Adrenal gland (tissue), 12 donors: ENCODE results near the gene LFNG. TPM values are rescaled to one million over a fixed set of nuclear protein-coding genes. Genes with fewer than 3 reads are reported as not detected.

Experiments used
- DNase-seq, 7 donors: peaks; one replicate each; pipeline ENCODE4 v3.0.0-alpha.2; 2019 to 2020
- H3K27ac ChIP-seq, 5 donors: fragments of 200-600 bp; sonication (generic) in 4 of 5; 1 replicate in 3 of 5; 2 replicates in 2 of 5; pipeline versions ENCODE4 v1.5.1 to v1.8.0; 2016 to 2020; ENCODE audit warnings: mild to moderate bottlenecking in 1 of 5
- H3K27me3 ChIP-seq: fragments of 200-600 bp; 2 replicates; pipeline ENCODE4 v1.8.0; 2021
- H3K36me3 ChIP-seq, 2 donors: fragments of 200-600 bp; replicated peaks in 1 of 2; 1 replicate in 1 of 2; 2 replicates in 1 of 2; pipeline versions ENCODE4 v1.5.1 to v1.8.0; 2018 to 2022
- H3K4me1 ChIP-seq, 2 donors: fragments of 200-600 bp; replicated peaks in 1 of 2; 1 replicate in 1 of 2; 2 replicates in 1 of 2; pipeline versions ENCODE4 v1.5.1 to v1.8.0; 2018 to 2021
- H3K4me3 ChIP-seq, 4 donors: fragments of 200-600 bp; sonication (generic) in 3 of 4; one replicate each; pipeline ENCODE4 v1.5.1; 2016 to 2018
- H3K9me3 ChIP-seq, 3 donors: fragments of 200-600 bp; sonication (generic) in 1 of 3; replicated peaks in 1 of 3; 1 replicate in 2 of 3; 2 replicates in 1 of 3; pipeline versions ENCODE4 v1.5.1 to v1.8.0; 2016 to 2021
- POLR2A ChIP-seq, 2 donors: fragments of 450-650 bp; IDR thresholded peaks; one replicate each; pipeline ENCODE4 v1.6.1; 2017; ENCODE audit warnings: antibody characterized with exemption in 2 of 2, mild to moderate bottlenecking in 2 of 2, moderate library complexity in 1 of 2
- WGBS, 4 donors: extraction: QIAGEN DNeasy Blood & Tissue Kit in 2 of 4; methylation state at CpG; one replicate each; pipeline versions ENCODE4 v1.1.5 to v1.1.7; 2013 to 2017; 5-methylcytosine and 5-hydroxymethylcytosine counted together
- intact Hi-C, 2 donors: fragments of 100-400 bp; cut with DNase I; formaldehyde crosslinking; loops; one replicate each; pipeline versions ENCODE4 v1.14.1 to v1.15.0; 2022 to 2023
- polyA plus RNA-seq, 3 donors: library from polyadenylated mRNA; stranded (reverse); fragments of 200-250 nt in 2 of 3; fragments of 350-450 nt in 1 of 3; fragmentation: Illumina TruSeq in 1 of 3; extraction: RNeasy Lipid Tissue Mini Kit (QIAGEN cat#74804) in 1 of 3; gene quantifications; one replicate each; pipeline ENCODE4 v1.2.3, GENCODE V29; 2013 to 2014
- total RNA-seq, 9 donors: library from RNA; depleted of rRNA in 4 of 9; stranded (reverse); fragments of >200 nt in 4 of 9; fragments of 120-200 nt in 1 of 9; fragmentation: NEBNext Ultra II Directional in 1 of 9; extraction: Animal tissue kit (Norgen Biotek cat#: 25700) in 1 of 9; gene quantifications; one replicate each; pipeline versions ENCODE4 v1.1.0 to v1.2.4, GENCODE V29; 2013 to 2023
- TF ChIP-seq, protein P1 (sequence below), 6 experiments: fragments of 450-650 bp in 4 of 6; fragments of 200-600 bp in 2 of 6; sonication (generic) in 1 of 6; IDR thresholded peaks; 1 replicate in 5 of 6; 2 replicates in 1 of 6; pipeline versions ENCODE4 v1.5.1 to v1.8.0; 2016 to 2021; ENCODE audit warnings: antibody characterized with exemption in 6 of 6, mild to moderate bottlenecking in 2 of 6, moderate library complexity in 1 of 6
- donor health status: healthy with polysubstance abuse.
- donor health status: Bipolar disorder and iron deficiency.
- donor health status: DM: yes; HTN: yes; CAD: no.
- donor health status: DM: no; HTN: no; CAD: no.
- donor health status: DM: no; HTN: no; CAD: no.
- donor health status: DM: yes; HTN: yes; CAD: no.

LFNG gene
- total and polyA plus RNA-seq, 12 donors, result 1.4 to 26.1 (median 14.2) TPM

- intact Hi-C loops, result no loop called here
- H3K4me3 ChIP-seq, result peak overlapping the region in 1 of 4 donors; percentile 71
- 29 to 44% (median 41%) methylated on average over 2 to 12 of the region's 12 CpGs for WGBS, 4 donors
- H3K36me3 ChIP-seq, result peaks cover 0 to 6% of the 10 kb centered on the region in 2 donors
- H3K27me3 ChIP-seq, result no peaks in the 10 kb centered on the region
- H3K27ac ChIP-seq, result no peak overlapping the region
- TF ChIP-seq, protein P1, sequence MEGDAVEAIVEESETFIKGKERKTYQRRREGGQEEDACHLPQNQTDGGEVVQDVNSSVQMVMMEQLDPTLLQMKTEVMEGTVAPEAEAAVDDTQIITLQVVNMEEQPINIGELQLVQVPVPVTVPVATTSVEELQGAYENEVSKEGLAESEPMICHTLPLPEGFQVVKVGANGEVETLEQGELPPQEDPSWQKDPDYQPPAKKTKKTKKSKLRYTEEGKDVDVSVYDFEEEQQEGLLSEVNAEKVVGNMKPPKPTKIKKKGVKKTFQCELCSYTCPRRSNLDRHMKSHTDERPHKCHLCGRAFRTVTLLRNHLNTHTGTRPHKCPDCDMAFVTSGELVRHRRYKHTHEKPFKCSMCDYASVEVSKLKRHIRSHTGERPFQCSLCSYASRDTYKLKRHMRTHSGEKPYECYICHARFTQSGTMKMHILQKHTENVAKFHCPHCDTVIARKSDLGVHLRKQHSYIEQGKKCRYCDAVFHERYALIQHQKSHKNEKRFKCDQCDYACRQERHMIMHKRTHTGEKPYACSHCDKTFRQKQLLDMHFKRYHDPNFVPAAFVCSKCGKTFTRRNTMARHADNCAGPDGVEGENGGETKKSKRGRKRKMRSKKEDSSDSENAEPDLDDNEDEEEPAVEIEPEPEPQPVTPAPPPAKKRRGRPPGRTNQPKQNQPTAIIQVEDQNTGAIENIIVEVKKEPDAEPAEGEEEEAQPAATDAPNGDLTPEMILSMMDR (IDR thresholded peaks at IDR 0.05), result no peak
- no peaks in the 10 kb centered on the region for H3K9me3 ChIP-seq
- peaks cover 37 to 55% of the 10 kb centered on the region in 2 donors for H3K4me1 ChIP-seq
- DNase-seq, result no peak
Observed at GRCh38 chr7:2520761-2521290, 1.3 kb downstream of the LFNG start.

GRCh38 chr7:2521341-2521745 lies 1.8 kb downstream of the LFNG start:
- no peak for DNase-seq
- Histone ChIP-seq H3K27me3 (no peaks in the 10 kb centered on the region), H3K4me1 (peaks cover 37 to 58% of the 10 kb centered on the region in 2 donors), H3K9me3 (no peaks in the 10 kb centered on the region), H3K36me3 (peaks cover 0 to 12% of the 10 kb centered on the region in 2 donors), H3K4me3 (peak overlapping the region in 1 of 4 donors; percentile 71), H3K27ac (no peak overlapping the region)
- intact Hi-C loops, result no loop called here
- TF ChIP-seq POLR2A (IDR thresholded peaks at IDR 0.05), result no peak
- TF ChIP-seq, protein P1 (IDR thresholded peaks at IDR 0.05), result no peak
- WGBS, 4 donors, result 40 to 70% (median 48%) methylated on average over 8 to 21 of the region's 21 CpGs; no CpG with 5 or more reads in 1 of the 4 donors

DNA sequence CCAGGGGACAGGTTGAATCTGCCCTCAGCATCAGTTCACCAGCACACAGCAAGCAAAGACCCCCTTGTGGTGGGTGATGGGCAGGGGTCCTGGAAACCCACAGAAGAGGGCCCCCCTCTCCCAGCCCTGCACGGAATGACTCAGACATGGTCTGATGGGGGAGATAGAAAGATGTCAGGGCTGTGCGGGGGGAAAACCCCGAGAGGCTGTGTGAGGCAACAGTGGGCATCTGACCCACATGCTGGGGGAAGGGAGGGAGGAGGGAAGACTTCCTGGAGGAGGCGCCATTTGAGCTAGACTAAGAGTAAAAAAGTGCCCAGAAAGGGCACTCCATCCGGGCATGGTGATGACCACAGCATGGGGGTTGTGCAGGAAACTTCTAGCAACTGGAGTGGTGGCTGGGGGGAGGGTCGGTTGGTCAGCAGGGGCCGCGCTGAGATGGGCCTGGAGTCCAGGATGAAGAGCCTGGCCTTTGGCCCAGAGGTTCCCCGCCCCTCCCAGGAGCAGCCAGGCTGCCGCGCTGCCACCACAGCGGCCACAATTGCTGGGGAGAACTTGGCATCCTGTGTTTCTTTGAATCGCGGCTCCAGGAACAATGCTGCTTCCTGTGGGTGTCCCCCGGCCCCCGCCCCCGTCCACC lies 2.5 kb downstream of the LFNG start:
- Histone ChIP-seq H3K4me3 (peak overlapping the region in 1 of 4 donors; percentile 71), H3K27me3 (no peaks in the 10 kb centered on the region), H3K36me3 (peaks cover 0 to 19% of the 10 kb centered on the region in 2 donors), H3K9me3 (no peaks in the 10 kb centered on the region), H3K4me1 (peaks cover 38 to 58% of the 10 kb centered on the region in 2 donors), H3K27ac (peak overlapping the region in 1 of 5 donors; percentile 84)
- WGBS, 4 donors, result 29 to 59% (median 35%) methylated on average over 9 to 17 of the region's 17 CpGs
- TF ChIP-seq, protein P1 (IDR thresholded peaks at IDR 0.05), result no peak
- no peak for TF ChIP-seq POLR2A (IDR thresholded peaks at IDR 0.05)
- DNase-seq, result peak in 3 of 7 donors; percentile 49 to 75 (median 66)
- intact Hi-C loops, result no loop called here

DNA sequence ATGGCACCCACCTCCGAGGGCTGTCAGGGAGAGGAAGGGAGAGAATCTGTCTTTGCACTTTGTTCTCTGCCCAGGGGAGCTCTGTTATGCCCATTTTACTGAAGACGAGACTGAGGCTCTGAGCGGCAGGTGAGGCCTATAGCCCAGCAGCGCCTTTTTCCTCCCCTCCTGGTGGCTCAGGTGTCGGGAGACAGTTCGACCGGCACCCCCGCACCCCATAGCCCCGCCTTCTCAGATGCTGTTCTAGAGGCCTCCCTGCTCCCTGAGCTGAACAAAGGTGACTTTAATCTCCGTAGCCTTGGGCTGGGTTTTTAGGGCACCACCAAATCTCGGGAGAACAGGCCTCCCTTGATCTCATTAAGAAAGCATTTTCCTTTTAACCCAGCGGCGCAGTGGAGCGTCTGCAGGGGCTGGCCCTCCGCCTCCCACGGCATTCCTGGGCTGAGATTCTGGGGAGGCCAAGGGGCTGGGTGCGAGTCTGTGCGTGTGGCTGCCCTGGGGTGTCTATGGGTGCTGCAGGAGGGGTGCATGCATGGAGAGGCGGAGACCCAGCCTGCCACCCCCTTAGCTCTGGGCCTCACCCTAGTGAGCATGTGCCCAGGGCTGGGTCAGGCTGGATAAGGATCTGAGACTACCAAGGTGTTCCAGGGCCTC lies 3.3 kb downstream of the LFNG start:
- Histone ChIP-seq H3K4me3 (no peak overlapping the region), H3K9me3 (no peaks in the 10 kb centered on the region), H3K36me3 (peaks cover 0 to 23% of the 10 kb centered on the region in 2 donors), H3K4me1 (peaks cover 46 to 65% of the 10 kb centered on the region in 2 donors), H3K27me3 (no peaks in the 10 kb centered on the region), H3K27ac (peak overlapping the region in 3 of 5 donors; percentile 40 to 84 (median 58))
- DNase-seq, result peak in 1 of 7 donors; percentile 36
- intact Hi-C loops, result no loop called here
- TF ChIP-seq POLR2A (IDR thresholded peaks at IDR 0.05), result no peak
- TF ChIP-seq, protein P1 (IDR thresholded peaks at IDR 0.05), result no peak
- WGBS, 4 donors, result 48 to 69% (median 58%) methylated on average over 17 to 19 of the region's 19 CpGs
